GM18502 (cell line): ENCODE measurements around the gene ELN.

Experiments used
- ATAC-seq: cut with Tn5 transposase; IDR thresholded peaks from one replicate; pipeline ENCODE4 v1.9.1; 2021; ENCODE audit warnings: mild to moderate bottlenecking; ENCODE audit not compliant: unreplicated experiment, poor library complexity

ELN gene

DNA sequence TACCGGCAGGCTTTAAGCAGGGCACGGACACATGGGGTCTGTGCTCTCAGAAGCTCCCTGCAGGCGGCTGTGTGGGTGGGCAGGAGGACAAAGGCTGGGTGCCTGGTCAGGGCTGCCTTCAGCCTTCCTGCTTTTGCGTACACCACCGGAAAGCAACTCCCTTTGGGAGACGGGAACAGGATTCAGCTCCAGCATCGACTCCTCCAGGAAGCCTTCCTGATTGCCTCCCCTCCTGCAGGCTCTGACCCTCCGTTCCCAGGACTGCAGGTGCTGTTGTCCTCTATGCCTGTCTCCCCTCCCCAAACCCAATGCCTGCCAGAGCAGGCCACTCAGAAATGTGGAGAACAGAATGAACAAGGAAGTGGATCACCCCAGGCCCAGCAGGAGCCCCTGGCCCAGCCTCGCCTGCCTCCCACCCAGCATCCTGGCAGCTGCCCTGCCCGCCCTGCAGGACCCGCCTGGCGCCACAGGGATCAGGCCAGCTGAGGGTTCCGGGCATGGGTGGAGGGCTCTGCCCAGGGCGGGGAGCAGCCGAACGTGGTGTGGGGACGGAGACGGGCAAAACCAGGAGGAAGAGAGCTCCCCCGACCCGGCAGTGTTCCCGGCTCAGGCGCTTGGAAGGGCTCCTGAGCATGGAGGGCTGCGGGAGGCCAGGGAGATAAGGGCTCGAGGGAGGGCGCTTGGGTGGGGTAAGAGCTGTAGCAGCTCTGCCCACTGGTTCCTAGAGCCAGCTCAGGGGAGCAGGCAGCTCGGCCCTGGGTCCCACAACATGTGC, 6.2 kb upstream of the ELN start:
- ATAC-seq = no peak

DNA sequence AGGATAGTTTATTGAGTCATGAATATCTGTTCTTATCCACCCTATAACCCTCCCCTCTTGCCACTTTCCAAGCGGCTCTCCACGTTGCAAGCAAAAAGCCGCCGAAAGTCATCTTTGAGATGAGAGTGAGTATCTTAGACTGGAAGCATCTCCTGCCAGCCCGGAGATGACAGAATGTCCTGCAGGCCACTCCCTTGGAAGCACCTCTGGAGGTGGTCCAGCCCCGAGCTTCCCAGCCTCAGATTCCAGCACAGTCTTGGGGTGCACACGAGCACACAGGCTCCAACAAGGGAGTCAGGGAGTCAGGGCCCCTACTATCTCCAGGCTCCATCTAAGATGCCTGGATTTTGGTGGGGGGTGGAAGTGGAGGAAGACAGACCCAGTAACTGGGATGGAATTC, 5.5 kb upstream of the ELN start:
- ATAC-seq = no peak

- ATAC-seq = no peak
Observed at GRCh38 chr7:74023092-74023536, 4.9 kb upstream of the ELN start.

DNA sequence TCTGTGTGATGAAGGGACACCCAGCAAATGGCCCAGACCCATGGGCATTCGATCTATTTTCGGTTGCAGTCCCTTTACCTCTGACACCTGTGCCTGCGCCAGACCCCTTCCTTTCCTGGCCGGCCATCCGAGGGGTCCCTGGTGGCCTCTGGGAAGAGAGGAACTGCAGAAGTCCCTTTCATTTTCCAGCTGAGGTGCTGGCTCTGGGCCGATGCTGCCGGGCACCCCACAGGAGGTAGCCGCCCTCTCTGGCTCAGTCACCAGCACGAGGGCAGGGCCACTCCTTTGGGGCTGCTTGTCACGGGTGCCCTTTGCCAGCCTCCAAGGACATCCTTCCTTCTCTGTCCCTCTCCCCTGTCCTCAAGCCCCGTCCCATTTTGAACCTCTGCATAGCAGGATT, 4.2 kb upstream of the ELN start:
- no peak for ATAC-seq

- ATAC-seq = no peak
Observed at GRCh38 chr7:74025146-74025545, 2.8 kb upstream of the ELN start.

DNA sequence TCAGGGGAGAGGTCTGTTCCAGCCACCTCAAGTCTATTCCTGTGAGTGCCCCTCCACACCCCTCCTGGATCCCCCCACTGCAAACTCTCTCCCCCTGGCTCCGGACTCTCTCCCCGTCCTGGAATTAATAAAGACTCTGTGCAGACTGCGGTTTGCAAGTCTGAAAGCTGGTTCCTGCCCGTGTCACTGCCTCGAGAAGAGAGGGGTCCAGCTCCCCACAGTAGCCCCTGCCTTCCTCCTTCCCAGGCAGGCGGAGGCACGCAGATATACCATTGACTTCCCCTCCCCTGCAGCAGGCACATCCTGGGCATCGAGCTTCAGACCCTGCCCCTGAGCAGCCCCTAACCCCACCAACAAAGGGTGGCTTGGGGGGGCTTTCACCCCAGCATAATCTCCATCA, 2.2 kb upstream of the ELN start:
- ATAC-seq = no peak

DNA sequence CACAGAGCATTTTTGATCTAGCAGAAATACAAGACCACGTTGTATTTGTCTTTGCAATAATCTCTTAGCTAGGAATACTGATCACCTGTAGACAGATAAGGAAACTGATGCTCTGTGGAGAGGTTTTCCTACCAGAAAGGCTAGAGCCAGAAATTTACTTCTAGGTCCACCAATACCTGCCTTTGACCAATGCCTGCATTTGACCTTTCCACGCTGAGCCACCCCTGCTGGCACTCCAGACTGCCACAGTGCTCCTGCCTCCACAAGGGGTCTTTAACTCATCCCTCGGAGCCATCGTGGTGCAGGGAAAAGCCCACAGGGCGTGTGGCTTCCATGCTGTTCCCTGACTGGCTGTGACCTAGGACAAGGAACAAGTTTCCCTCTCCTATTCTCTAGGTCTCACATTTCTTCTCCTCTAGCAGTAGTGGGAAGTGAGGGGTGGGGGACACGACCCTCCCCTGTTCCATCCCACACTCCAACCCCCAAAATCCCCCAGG, 1.5 kb upstream of the ELN start:
- no peak for ATAC-seq

GRCh38 chr7:74026903-74027682, 880 bp upstream of the ELN start:
- peak; percentile 54 for ATAC-seq

- ATAC-seq = no peak
Observed at GRCh38 chr7:74028321-74028838, 407 bp downstream of the ELN start.

DNA sequence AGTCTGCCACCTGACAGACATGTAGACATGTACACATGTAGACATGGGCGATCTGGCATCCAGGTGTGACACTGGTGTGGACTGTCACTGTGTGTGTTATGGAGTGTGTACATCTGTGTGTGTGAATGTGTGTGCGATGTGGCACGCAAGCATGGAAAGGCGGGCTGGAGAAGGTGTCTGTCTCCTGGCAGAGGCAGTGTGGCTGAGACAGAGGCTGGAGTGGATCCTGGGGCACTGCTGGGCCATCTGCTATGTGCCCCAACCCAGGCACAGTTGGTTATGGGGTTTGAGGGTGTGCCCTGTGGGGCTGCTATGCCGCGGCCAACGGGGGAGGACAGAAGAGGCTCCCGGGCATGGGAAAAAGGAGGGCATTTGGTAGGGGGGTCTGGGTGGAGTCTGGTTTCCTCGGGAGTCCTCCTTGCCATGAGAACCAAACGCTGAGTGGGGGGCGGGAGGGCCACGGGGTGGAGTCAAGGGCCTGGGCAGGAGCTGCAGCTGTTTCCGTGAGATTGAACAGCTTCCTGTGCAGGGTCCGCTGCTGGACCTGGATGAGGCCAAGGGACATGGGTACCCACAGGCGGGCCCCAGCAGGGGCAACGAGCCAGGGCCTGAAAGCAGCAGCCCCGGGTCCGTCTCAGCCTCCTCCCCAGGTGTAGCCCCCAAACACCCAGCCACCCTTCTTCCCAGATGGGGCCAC, 1.3 kb downstream of the ELN start:
- ATAC-seq = no peak

GRCh38 chr7:74029991-74030415, 2.0 kb downstream of the ELN start:
- no peak for ATAC-seq

- ATAC-seq = no peak
Observed at GRCh38 chr7:74030861-74031260, 2.9 kb downstream of the ELN start.

DNA sequence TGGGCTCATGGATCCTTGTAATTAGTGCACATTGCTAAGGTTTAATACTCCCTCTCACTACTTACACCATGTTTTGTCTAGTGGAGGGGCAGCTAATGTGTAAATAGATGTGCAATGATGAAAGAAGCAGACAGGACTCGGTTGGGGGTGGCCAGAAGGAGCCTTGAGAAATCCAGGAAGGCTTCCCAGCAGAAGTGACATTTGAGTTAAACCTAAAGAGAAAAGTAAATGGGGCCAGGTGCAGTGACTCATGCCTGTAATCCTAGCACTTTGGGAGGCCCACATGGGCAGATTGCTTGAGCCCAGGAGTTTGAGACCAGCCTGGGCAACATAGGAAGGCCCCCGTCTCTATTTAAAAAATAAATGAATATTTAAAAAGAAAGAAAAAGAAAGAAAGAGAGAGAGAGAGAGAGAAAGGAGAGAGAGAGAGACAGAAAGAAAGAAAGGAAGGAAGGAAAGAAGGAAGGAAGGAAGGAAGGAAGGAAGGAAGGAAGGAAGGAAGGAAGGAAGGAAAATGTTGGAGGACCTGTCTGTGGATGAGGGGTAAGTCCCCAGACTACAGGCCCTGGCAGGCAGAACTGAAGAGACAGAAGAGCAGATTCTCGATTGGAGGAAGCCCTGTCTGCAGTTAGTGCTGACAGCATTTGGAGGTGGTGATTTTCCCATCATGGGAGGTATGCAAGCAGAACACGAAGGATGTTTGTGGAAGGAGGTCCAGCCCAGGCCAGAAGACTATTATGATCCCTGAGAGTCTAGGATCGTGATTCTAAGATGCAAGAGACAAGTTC, 3.6 kb downstream of the ELN start:
- ATAC-seq = no peak

DNA sequence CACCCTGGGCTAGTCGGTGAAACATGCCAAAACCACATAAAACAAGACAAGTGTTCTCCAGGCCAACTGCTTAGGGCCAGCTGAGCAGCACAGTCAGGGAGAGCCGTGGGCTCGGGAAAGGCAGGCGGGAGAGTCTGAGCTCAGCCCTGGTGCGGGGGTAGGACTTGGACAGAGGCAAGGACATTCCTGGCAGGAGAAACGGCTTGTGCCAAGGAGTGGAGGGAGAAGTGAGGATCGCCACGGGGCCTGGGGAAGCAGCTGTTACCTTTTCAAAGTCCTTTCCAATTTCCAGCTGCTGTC, 4.2 kb downstream of the ELN start:
- ATAC-seq = no peak

GRCh38 chr7:74032624-74033371, 4.8 kb downstream of the ELN start:
- no peak for ATAC-seq

- ATAC-seq = no peak
Observed at GRCh38 chr7:74033372-74034311, 5.7 kb downstream of the ELN start.

DNA sequence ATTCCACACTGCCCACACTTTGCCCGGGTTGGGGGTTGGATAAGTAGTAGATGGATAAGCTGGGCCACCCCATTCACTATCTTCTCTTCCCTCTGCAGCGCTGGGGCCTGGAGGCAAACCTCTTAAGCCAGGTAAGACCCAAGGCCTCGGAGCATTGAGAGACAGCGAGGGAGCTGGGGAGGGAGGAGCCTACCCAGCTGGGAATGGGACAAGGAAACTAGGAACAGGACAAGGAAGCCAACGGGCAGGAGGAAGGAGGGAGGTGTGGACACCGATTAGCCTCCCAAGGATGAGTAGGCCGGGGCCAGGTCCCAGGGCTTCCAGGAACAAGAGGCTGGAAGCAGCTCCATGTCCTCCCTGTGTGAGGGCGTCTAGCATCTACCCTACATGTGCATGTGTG, 9.6 kb downstream of the ELN start:
- ATAC-seq = no peak

DNA sequence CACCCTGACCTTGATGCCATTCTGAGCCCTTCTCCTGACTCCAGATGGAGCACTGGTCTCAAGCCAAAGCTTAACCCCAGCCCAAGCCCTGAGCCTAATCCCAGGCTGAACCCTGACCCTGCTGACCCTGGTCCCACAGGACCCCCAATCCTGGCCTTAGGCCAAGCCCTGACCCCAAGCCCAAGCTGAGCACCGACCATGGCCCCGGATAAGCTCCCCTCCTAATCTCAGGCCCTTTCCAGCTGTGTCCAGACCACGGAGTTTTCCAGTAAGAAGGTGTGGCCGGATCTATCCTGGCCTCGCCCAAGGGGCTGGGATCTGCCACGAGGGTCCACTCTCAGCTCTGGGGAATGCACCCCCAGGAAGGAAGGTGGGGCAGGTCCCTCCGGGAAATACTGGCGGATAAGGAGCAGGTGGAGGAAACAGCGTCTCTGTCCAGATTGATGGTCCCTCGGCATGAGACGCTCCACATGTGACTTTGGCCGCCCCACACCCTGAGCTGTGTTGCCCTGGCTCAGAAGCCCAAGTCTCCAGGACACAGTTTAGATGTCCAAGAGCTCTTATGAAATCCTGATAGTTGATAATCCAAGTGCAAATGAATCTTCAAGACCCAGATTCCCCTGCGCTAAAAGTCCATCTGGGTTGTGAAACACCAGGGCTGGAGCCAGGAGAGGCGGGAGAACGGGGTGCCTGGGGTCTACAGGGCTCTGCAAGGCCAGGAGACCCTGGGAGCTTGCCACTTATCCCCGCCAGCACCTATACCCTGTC, 10.4 kb downstream of the ELN start:
- no peak for ATAC-seq
